T-cell (primary cell): ENCODE results near the gene LAMA5. TPM values are rescaled to one million over a fixed set of nuclear protein-coding genes. Genes with fewer than 3 reads are reported as not detected.

Experiments used
- ATAC-seq, 4 experiments: fragments of 200-7000 bp in 3 of 4; fragments of 150-1000 bp in 1 of 4; cut with Tn5 transposase; replicated peaks in 1 of 4; 1 replicate in 3 of 4; 2 replicates in 1 of 4; pipeline ENCODE4 v1.10.0; 2021; ENCODE audit warnings: moderate library complexity in 3 of 4, mild to moderate bottlenecking in 2 of 4, moderate number of reproducible peaks in 1 of 4
- CTCF ChIA-PET, 2 donors: fragments of 300-600 bp; sonication (Branson Sonifier 250); formaldehyde crosslinking; loops; one replicate each; lab custom pipeline; 2022; ENCODE audit warnings: antibody characterized with exemption in 2 of 2; lab: Charles Lee
- POLR2A ChIA-PET, 2 donors: fragments of 300-600 bp; sonication (Branson Sonifier 250); formaldehyde crosslinking; loops; one replicate each; lab custom pipeline; 2022; ENCODE audit warnings: antibody characterized with exemption in 2 of 2; lab: Charles Lee
- DNase-seq, 35 experiments: peaks; one replicate each; pipeline versions ENCODE4 v3.0.0 to v3.0.0-alpha.2; 2013 to 2023
- H3K27ac ChIP-seq: one replicate; pipeline ENCODE4 v1.5.1; 2013; ENCODE audit warnings: low read length
- H3K27me3 ChIP-seq, 2 experiments: replicated peaks in 1 of 2; 1 replicate in 1 of 2; 2 replicates in 1 of 2; pipeline versions ENCODE4 v1.6.1 to v1.7.0; 2013; ENCODE audit warnings: low read length in 1 of 2, mixed read lengths in 1 of 2; ENCODE audit not compliant: control insufficient read depth in 2 of 2, insufficient read depth in 2 of 2; ENCODE audit errors: extremely low read depth in 1 of 2
- H3K36me3 ChIP-seq, 2 donors: 1 replicate in 1 of 2; 2 replicates in 1 of 2; pipeline versions ENCODE4 v1.6.1 to v1.7.0; 2013; ENCODE audit warnings: low read length in 1 of 2; ENCODE audit not compliant: control insufficient read depth in 2 of 2, insufficient read depth in 1 of 2; ENCODE audit errors: extremely low read depth in 1 of 2
- H3K4me1 ChIP-seq, 2 experiments: 1 replicate in 1 of 2; 2 replicates in 1 of 2; pipeline versions ENCODE4 v1.6.1 to v1.7.0; 2013; ENCODE audit warnings: low read length in 2 of 2, mixed read lengths in 1 of 2; ENCODE audit not compliant: insufficient read depth in 2 of 2, control insufficient read depth in 1 of 2; ENCODE audit errors: extremely low read depth in 1 of 2
- H3K4me3 ChIP-seq, 2 donors: 1 replicate in 1 of 2; 2 replicates in 1 of 2; pipeline versions ENCODE4 v1.5.1 to v1.7.0; 2013; ENCODE audit warnings: mild to moderate bottlenecking in 2 of 2, low read length in 1 of 2, moderate library complexity in 1 of 2; ENCODE audit not compliant: control insufficient read depth in 1 of 2; ENCODE audit errors: extremely low read depth in 1 of 2
- H3K9me3 ChIP-seq: 2 replicates; pipeline ENCODE4 v1.7.0; 2013
- H3K27ac Mint-ChIP-seq, 2 donors: one replicate each; pipeline ENCODE4 v1.8.0; 2020 to 2021; ENCODE audit warnings: mild to moderate bottlenecking in 2 of 2, mixed read lengths in 2 of 2
- H3K27me3 Mint-ChIP-seq, 2 donors: one replicate each; pipeline ENCODE4 v1.8.0; 2021 to 2022; ENCODE audit warnings: mixed read lengths in 2 of 2
- H3K36me3 Mint-ChIP-seq: one replicate; pipeline ENCODE4 v1.8.0; 2021; ENCODE audit warnings: mixed read lengths
- H3K4me1 Mint-ChIP-seq, 3 donors: one replicate each; pipeline ENCODE4 v1.8.0; 2020 to 2022; ENCODE audit warnings: mixed read lengths in 3 of 3, mild to moderate bottlenecking in 1 of 3
- H3K4me3 Mint-ChIP-seq, 3 donors: one replicate each; pipeline ENCODE4 v1.8.0; 2020 to 2022; ENCODE audit warnings: mild to moderate bottlenecking in 3 of 3, mixed read lengths in 3 of 3, moderate library complexity in 3 of 3
- H3K9me3 Mint-ChIP-seq, 3 donors: one replicate each; pipeline ENCODE4 v1.8.0; 2020 to 2022; ENCODE audit warnings: mixed read lengths in 3 of 3
- WGBS: methylation state at CpG from one replicate; pipeline ENCODE4 v1.1.5; 2013; ENCODE audit warnings: missing lambda C conversion rate; ENCODE audit not compliant: insufficient coverage; 5-methylcytosine and 5-hydroxymethylcytosine counted together
- total RNA-seq, 35 experiments: library from RNA in 6 of 35; stranded (reverse) in 6 of 35; fragments of 120-200 nt in 1 of 35; gene quantifications; one replicate each; pipeline versions ENCODE4 v1.2.1 to v1.2.4 and lab custom pipeline; 2013 to 2026

LAMA5 gene
- total RNA-seq, 5 donors from 2014 or later (not counting 1 experiment from before 2014, with no cell fraction given): 0.48 to 4.3 (median 3.0) TPM

- H3K4me1 ChIP-seq: no peaks in the 10 kb centered on the region
- CTCF ChIA-PET: no interaction called here
- POLR2A ChIA-PET: no interaction called here
- H3K9me3 ChIP-seq: no peaks in the 10 kb centered on the region
- H3K27ac Mint-ChIP-seq: no peak overlapping the region
- H3K4me3 ChIP-seq: no peak overlapping the region
- H3K36me3 ChIP-seq: no peaks in the 10 kb centered on the region
- H3K4me1 Mint-ChIP-seq: no peaks in the 10 kb centered on the region
- H3K4me3 Mint-ChIP-seq: no peak overlapping the region
- peaks cover 0 to 76% of the 10 kb centered on the region in 2 experiments for H3K27me3 ChIP-seq
- no peak for ATAC-seq
- 80% methylated on average over 23 of the region's 24 CpGs for whole genome bisulfite sequencing
- H3K9me3 Mint-ChIP-seq: no peaks in the 10 kb centered on the region
- no peak for DNase-seq
- H3K27ac ChIP-seq: no peak overlapping the region
- peaks cover 0 to 13% of the 10 kb centered on the region in 2 donors for H3K27me3 Mint-ChIP-seq
- H3K36me3 Mint-ChIP-seq: no peaks in the 10 kb centered on the region
These were observed 8.7 kb downstream of the LAMA5 start for GRCh38 chr20:62358171-62359042.

GRCh38 chr20:62357681-62358080 lies 9.4 kb downstream of the LAMA5 start:
- ATAC-seq (no peak), DNase-seq (no peak)
- peaks cover 0 to 9% of the 10 kb centered on the region in 2 donors for H3K27me3 Mint-ChIP-seq
- no peaks in the 10 kb centered on the region for H3K9me3 Mint-ChIP-seq
- H3K4me1 Mint-ChIP-seq: no peaks in the 10 kb centered on the region
- H3K9me3 ChIP-seq: no peaks in the 10 kb centered on the region
- H3K27me3 ChIP-seq: peaks cover 0 to 76% of the 10 kb centered on the region in 2 experiments
- 49% methylated on average over 6 of the region's 7 CpGs for WGBS
- no peak overlapping the region for H3K27ac Mint-ChIP-seq
- ChIA-PET CTCF (no interaction called here), POLR2A (no interaction called here)
- no peak overlapping the region for H3K4me3 ChIP-seq
- H3K36me3 ChIP-seq: no peaks in the 10 kb centered on the region
- H3K4me1 ChIP-seq: no peaks in the 10 kb centered on the region
- H3K36me3 Mint-ChIP-seq: no peaks in the 10 kb centered on the region
- H3K4me3 Mint-ChIP-seq: no peak overlapping the region
- no peak overlapping the region for H3K27ac ChIP-seq

- CTCF ChIA-PET: interaction anchor here in 1 of 2 donors (0.6 kb wide), 1 partner anchor 346 kb away, joined by 3 read pairs; no protein-coding TSS in a partner anchor
- Histone ChIP-seq H3K27ac (no peak overlapping the region), H3K4me1 (no peaks in the 10 kb centered on the region), H3K9me3 (no peaks in the 10 kb centered on the region), H3K36me3 (no peaks in the 10 kb centered on the region), H3K4me3 (no peak overlapping the region), H3K27me3 (peaks cover 0 to 71% of the 10 kb centered on the region in 2 experiments)
- Mint-ChIP-seq H3K27me3 (peaks cover 0 to 7% of the 10 kb centered on the region in 2 donors), H3K4me3 (no peak overlapping the region), H3K9me3 (no peaks in the 10 kb centered on the region), H3K27ac (no peak overlapping the region), H3K4me1 (no peaks in the 10 kb centered on the region), H3K36me3 (no peaks in the 10 kb centered on the region)
- POLR2A ChIA-PET: no interaction called here
- DNase-seq: no peak
- WGBS: 32% methylated on average over 21 of the region's 25 CpGs
- ATAC-seq: no peak
These were observed 9.9 kb downstream of the LAMA5 start for GRCh38 chr20:62357187-62357667.

GRCh38 chr20:62356589-62357186 lies 10.4 kb downstream of the LAMA5 start:
- H3K9me3 ChIP-seq: no peaks in the 10 kb centered on the region
- no peak for DNase-seq
- no peaks in the 10 kb centered on the region for H3K4me1 ChIP-seq
- no peak overlapping the region for H3K4me3 ChIP-seq
- Mint-ChIP-seq H3K9me3 (no peaks in the 10 kb centered on the region), H3K27ac (no peak overlapping the region), H3K4me1 (no peaks in the 10 kb centered on the region), H3K4me3 (no peak overlapping the region), H3K36me3 (no peaks in the 10 kb centered on the region), H3K27me3 (peaks cover 0 to 5% of the 10 kb centered on the region in 2 donors)
- no peak overlapping the region for H3K27ac ChIP-seq
- no peaks in the 10 kb centered on the region for H3K36me3 ChIP-seq
- ChIA-PET POLR2A (no interaction called here), CTCF (interaction anchor here in 1 of 2 donors (0.6 kb wide), 1 partner anchor 345 kb away, joined by 3 read pairs; no protein-coding TSS in a partner anchor)
- peaks cover 0 to 67% of the 10 kb centered on the region in 2 experiments for H3K27me3 ChIP-seq
- ATAC-seq: no peak
- WGBS: 67% methylated on average over 13 of the region's 17 CpGs

GRCh38 chr20:62355878-62356588 lies 11.1 kb downstream of the LAMA5 start:
- DNase-seq (no peak), ATAC-seq (no peak)
- no peaks in the 10 kb centered on the region for H3K4me1 ChIP-seq
- ChIA-PET POLR2A (no interaction called here), CTCF (no interaction called here)
- H3K27me3 ChIP-seq: peaks cover 0 to 66% of the 10 kb centered on the region in 2 experiments
- Mint-ChIP-seq H3K27me3 (peaks cover 0 to 5% of the 10 kb centered on the region in 2 donors), H3K4me3 (no peak overlapping the region), H3K4me1 (no peaks in the 10 kb centered on the region), H3K27ac (no peak overlapping the region), H3K36me3 (no peaks in the 10 kb centered on the region), H3K9me3 (no peaks in the 10 kb centered on the region)
- no peaks in the 10 kb centered on the region for H3K36me3 ChIP-seq
- no peak overlapping the region for H3K27ac ChIP-seq
- no peak overlapping the region for H3K4me3 ChIP-seq
- 77% methylated on average over 21 of the region's 29 CpGs for WGBS
- H3K9me3 ChIP-seq: no peaks in the 10 kb centered on the region

- peaks cover 0 to 5% of the 10 kb centered on the region in 2 donors for H3K27me3 Mint-ChIP-seq
- H3K36me3 Mint-ChIP-seq: no peaks in the 10 kb centered on the region
- ChIA-PET CTCF (no interaction called here), POLR2A (no interaction called here)
- H3K4me3 Mint-ChIP-seq: no peak overlapping the region
- Histone ChIP-seq H3K4me1 (no peaks in the 10 kb centered on the region), H3K9me3 (no peaks in the 10 kb centered on the region), H3K36me3 (no peaks in the 10 kb centered on the region), H3K27me3 (peaks cover 0 to 65% of the 10 kb centered on the region in 2 experiments), H3K27ac (no peak overlapping the region), H3K4me3 (no peak overlapping the region)
- DNase-seq (no peak), ATAC-seq (no peak)
- WGBS: 69% methylated on average over 3 of the region's 11 CpGs
- H3K27ac Mint-ChIP-seq: no peak overlapping the region
- H3K9me3 Mint-ChIP-seq: no peaks in the 10 kb centered on the region
- no peaks in the 10 kb centered on the region for H3K4me1 Mint-ChIP-seq
These were observed 11.6 kb downstream of the LAMA5 start for GRCh38 chr20:62355516-62355877.
